ENCODE results near the gene CIRBP. TPM values are rescaled to one million over a fixed set of nuclear protein-coding genes. Genes with fewer than 3 reads are reported as not detected.
A peak's percentile ranks its signal among the peaks of the same experiment; 100 is the strongest.

The CIRBP gene
- total and polyA plus RNA-seq, 9 of the 15 experiments (the other 6 are each of a cell fraction or from before 2014, with no cell fraction given), result 20.5 to 327 (median 176) TPM

GRCh38 chr19:1239796-1240737 is 29.1 kb upstream of the CIRBP start (continued):
- TF ChIP-seq POLR3G (IDR thresholded peaks at IDR 0.05; ENCODE audit: extremely low read depth, insufficient read length, insufficient replicate concordance) (no peak), SMAD3 (CRISPR knock-in tag; conservative IDR thresholded peaks at IDR 0.05) (peak; percentile 68; the same call in 1 of the 2 replicates), ZBTB26 (CRISPR knock-in tag; IDR thresholded peaks at IDR 0.05) (no peak), AFF4 (CRISPR knock-in tag; IDR thresholded peaks at IDR 0.05) (no peak), CHD7 (IDR thresholded peaks at IDR 0.05; ENCODE audit: low read depth, low read length) (no peak), TEAD2 (tag; IDR thresholded peaks at IDR 0.05) (no peak), HDAC6 (IDR thresholded peaks at IDR 0.05; ENCODE audit: low read depth, low read length) (no peak), ILF3 (IDR thresholded peaks at IDR 0.05; ENCODE audit: borderline replicate concordance) (no peak), EWSR1 (IDR thresholded peaks at IDR 0.05; ENCODE audit: borderline replicate concordance, low read depth, partially characterized antibody) (no peak)

Measured in K562 (cell line).